HG03060 (cell line): ENCODE data around the gene TMEM125.

Source experiments
- ATAC-seq: cut with Tn5 transposase; IDR thresholded peaks from one replicate; pipeline ENCODE4 v1.9.1; 2021; ENCODE audit warnings: low read depth, moderate number of reproducible peaks; ENCODE audit not compliant: unreplicated experiment

The TMEM125 gene

GRCh38 chr1:43269627-43270375 lies at the start of gene TMEM125:
Gene TMEM125, plus strand, starts transcription at chr1:43269983. Its CDS starts 2,740 bp downstream, at chr1:43272723.
- no peak for ATAC-seq

GRCh38 chr1:43220905-43221778 lies 48.6 kb upstream of the TMEM125 start:
- no peak for ATAC-seq

- ATAC-seq = no peak
These were observed 48.0 kb upstream of the TMEM125 start for GRCh38 chr1:43221797-43222196.

GRCh38 chr1:43222879-43223278 lies 46.9 kb upstream of the TMEM125 start:
- ATAC-seq = no peak

GRCh38 chr1:43225168-43225567 lies 44.6 kb upstream of the TMEM125 start:
- ATAC-seq = no peak

GRCh38 chr1:43227143-43227764 lies 42.5 kb upstream of the TMEM125 start:
- no peak for ATAC-seq

GRCh38 chr1:43229826-43230780 lies 39.7 kb upstream of the TMEM125 start:
- no peak for ATAC-seq

- ATAC-seq = no peak
These were observed 37.7 kb upstream of the TMEM125 start for GRCh38 chr1:43232074-43232473.

- ATAC-seq = no peak
These were observed 37.3 kb upstream of the TMEM125 start for GRCh38 chr1:43232482-43232881.

- no peak for ATAC-seq
These were observed 36.2 kb upstream of the TMEM125 start for GRCh38 chr1:43233631-43234030.

- ATAC-seq = no peak
These were observed 35.5 kb upstream of the TMEM125 start for GRCh38 chr1:43234267-43234666.

GRCh38 chr1:43235040-43235439 lies 34.7 kb upstream of the TMEM125 start:
- no peak for ATAC-seq

GRCh38 chr1:43235451-43236121 lies 34.2 kb upstream of the TMEM125 start:
- ATAC-seq = no peak

GRCh38 chr1:43237121-43237520 lies 32.7 kb upstream of the TMEM125 start:
- no peak for ATAC-seq

GRCh38 chr1:43238085-43238484 lies 31.7 kb upstream of the TMEM125 start:
- ATAC-seq = no peak

GRCh38 chr1:43238991-43239469 lies 30.8 kb upstream of the TMEM125 start:
- ATAC-seq = no peak

- ATAC-seq = peak; percentile 54
These were observed 30.3 kb upstream of the TMEM125 start for GRCh38 chr1:43239484-43239883.

GRCh38 chr1:43241413-43241836 lies 28.4 kb upstream of the TMEM125 start:
- no peak for ATAC-seq

- no peak for ATAC-seq
These were observed 26.5 kb upstream of the TMEM125 start for GRCh38 chr1:43243299-43243698.
